ENCODE measurements around the gene ZNF853. TPM values are rescaled to one million over a fixed set of nuclear protein-coding genes. Genes with fewer than 3 reads are reported as not detected.

Gene ZNF853
- total and polyA plus RNA-seq, 2 donors (not counting 3 experiments of a cell fraction or from before 2014, with no cell fraction given): 0.47 to 0.58 TPM

DNA sequence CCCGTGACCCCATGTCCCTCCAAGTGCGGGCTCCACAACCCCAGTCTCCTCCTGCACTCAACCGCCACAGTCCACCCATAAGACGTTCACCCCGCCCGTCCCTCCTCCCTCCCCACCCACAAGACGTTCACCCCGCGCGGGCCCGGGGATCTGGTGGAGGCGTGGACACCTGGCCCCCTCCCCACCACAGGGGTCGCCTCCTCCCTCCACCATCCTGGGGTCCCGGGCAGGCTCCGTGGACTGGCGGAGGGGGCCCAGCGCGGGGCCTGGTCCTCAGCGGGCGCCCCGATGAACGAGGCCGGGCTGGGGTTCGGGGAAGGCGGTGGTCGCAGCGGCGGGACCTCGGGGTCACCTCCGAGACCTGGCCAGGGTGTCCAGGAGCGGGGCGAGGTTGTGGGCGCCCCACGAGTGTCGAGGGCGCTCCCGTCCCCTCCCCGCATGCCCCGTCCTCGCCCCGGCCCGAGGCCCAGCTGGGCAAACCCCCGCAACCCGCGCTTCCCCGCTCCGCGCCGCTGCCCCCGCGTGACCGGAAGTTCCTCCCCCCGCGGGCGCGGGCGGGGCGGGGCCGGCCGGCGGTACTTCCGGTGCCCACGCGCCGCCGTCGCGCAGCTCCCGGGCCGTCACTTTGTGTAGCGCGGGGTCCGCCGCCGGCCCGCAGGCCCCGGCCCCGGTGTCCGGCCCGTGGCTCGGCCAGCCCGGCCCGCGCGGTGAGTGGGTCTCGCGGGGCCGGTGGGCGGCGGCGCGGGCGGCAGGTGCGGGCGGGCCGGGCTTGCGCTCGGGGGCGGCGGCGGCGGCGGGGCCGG, 21.5 kb downstream of the ZNF853 start, which contains the start of gene ZNF316:
Gene ZNF316, plus strand, starts transcription at position 578 of the 803 bp plus-strand sequence. CDS start 5,092 bp downstream, outside the sequence.
- H3K4me3 ChIP-seq (replicated peaks in 1 of 3; ENCODE audit: insufficient read depth in 1 of 3, low read depth in 1 of 3, low read length in 3 of 3): peak within 1 kb of the TSS; percentile 57 to 94 (median 68)
- H3K36me3 ChIP-seq (ENCODE audit: control insufficient read depth in 2 of 2, extremely low read depth in 1 of 2, insufficient read depth in 2 of 2, low read length in 2 of 2): peaks cover 2 to 8% of the 10 kb centered on the region in 2 experiments
- DNase-seq (ENCODE audit: low read depth, low spot score) (peak; percentile 21), FAIRE-seq (no peak)
- no peaks in the 10 kb centered on the region for H3K9me1 ChIP-seq (replicated peaks; ENCODE audit: control insufficient read depth, extremely low read depth, insufficient read depth, low read length)
- H3K27ac ChIP-seq (ENCODE audit: insufficient read depth, low read depth, low read length): peak within 1 kb of the TSS; percentile 48
- ChIA-PET CTCF (no interaction called here), POLR2A (interaction anchor here (1.0 kb wide), 1 partner anchor 47 kb away, joined by 4 read pairs; the partner anchor contains the start of gene INTS15)
- TF ChIP-seq POLR2AphosphoS5 (IDR thresholded peaks at IDR 0.05; ENCODE audit: insufficient read depth, low read depth, low read length) (peak; percentile 87), POLR2A (IDR thresholded peaks at IDR 0.05; ENCODE audit: low read depth, low read length) (peak; percentile 55), FOS (IDR thresholded peaks at IDR 0.05; ENCODE audit: borderline replicate concordance, insufficient read depth, low read length) (no peak), MYC (IDR thresholded peaks at IDR 0.05; ENCODE audit: low read depth, low read length) (no peak), GATA2 (IDR thresholded peaks at IDR 0.05; ENCODE audit: insufficient read depth, insufficient read length, low read depth, low read length) (no peak), JUN (IDR thresholded peaks at IDR 0.05; ENCODE audit: borderline replicate concordance, insufficient read depth, insufficient read length, low read depth) (no peak), EZH2 (IDR thresholded peaks at IDR 0.05; ENCODE audit: borderline replicate concordance, low read depth, low read length, severe bottlenecking) (no peak)
- TF ChIP-seq, protein P1, sequence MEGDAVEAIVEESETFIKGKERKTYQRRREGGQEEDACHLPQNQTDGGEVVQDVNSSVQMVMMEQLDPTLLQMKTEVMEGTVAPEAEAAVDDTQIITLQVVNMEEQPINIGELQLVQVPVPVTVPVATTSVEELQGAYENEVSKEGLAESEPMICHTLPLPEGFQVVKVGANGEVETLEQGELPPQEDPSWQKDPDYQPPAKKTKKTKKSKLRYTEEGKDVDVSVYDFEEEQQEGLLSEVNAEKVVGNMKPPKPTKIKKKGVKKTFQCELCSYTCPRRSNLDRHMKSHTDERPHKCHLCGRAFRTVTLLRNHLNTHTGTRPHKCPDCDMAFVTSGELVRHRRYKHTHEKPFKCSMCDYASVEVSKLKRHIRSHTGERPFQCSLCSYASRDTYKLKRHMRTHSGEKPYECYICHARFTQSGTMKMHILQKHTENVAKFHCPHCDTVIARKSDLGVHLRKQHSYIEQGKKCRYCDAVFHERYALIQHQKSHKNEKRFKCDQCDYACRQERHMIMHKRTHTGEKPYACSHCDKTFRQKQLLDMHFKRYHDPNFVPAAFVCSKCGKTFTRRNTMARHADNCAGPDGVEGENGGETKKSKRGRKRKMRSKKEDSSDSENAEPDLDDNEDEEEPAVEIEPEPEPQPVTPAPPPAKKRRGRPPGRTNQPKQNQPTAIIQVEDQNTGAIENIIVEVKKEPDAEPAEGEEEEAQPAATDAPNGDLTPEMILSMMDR (IDR thresholded peaks at IDR 0.05; ENCODE audit: extremely low read depth in 1 of 2, insufficient read depth in 1 of 2, low read depth in 1 of 2, low read length in 2 of 2): no peak
- TF ChIP-seq, protein P2, sequence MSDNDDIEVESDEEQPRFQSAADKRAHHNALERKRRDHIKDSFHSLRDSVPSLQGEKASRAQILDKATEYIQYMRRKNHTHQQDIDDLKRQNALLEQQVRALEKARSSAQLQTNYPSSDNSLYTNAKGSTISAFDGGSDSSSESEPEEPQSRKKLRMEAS (IDR thresholded peaks at IDR 0.05; ENCODE audit: insufficient read depth, insufficient read length): peak; percentile 24
- H3K4me1 ChIP-seq (ENCODE audit: control insufficient read depth, extremely low read depth, insufficient read depth, low read length): peaks cover 6% of the 10 kb centered on the region
- H3K4me2 ChIP-seq (ENCODE audit: insufficient read depth, low read length): peak within 1 kb of the TSS; percentile 64
- no peaks in the 10 kb centered on the region for H4K20me1 ChIP-seq (replicated peaks; ENCODE audit: control insufficient read depth, extremely low read depth, insufficient read depth, low read length)
- dilution Hi-C loops (cut with MboI; ENCODE audit: extremely low pct_ligation_motif_present, low sequenced_read_pairs): no loop called here
- BruUV-seq (replicated peaks): no TSS peak
- H3K27me3 ChIP-seq (ENCODE audit: control insufficient read depth in 2 of 2, insufficient read depth in 2 of 2, low read length in 2 of 2): no peaks in the 10 kb centered on the region
- intact Hi-C loops (cut with micrococcal nuclease): no loop called here
- peak within 1 kb of the TSS; percentile 67 for H3K9ac ChIP-seq (replicated peaks; ENCODE audit: extremely low read depth, insufficient read depth, low read length)
- peak within 1 kb of the TSS; percentile 84 for H2AFZ ChIP-seq (ENCODE audit: low read depth, low read length)
- no peaks in the 10 kb centered on the region for H3K9me3 ChIP-seq (replicated peaks; ENCODE audit: control insufficient read depth, insufficient read depth, low read length)
- peaks cover 17% of the 10 kb centered on the region for H3K79me2 ChIP-seq (ENCODE audit: control insufficient read depth, insufficient read depth, low read length)
